Superior temporal gyrus (tissue), 1 donor: Measurements from ENCODE around the gene TMEM39A.

Experiments
- DNase-seq: peaks from one replicate; pipeline ENCODE4 v3.0.0-alpha.2; 2016; ENCODE audit errors: extremely low spot score

TMEM39A gene

DNA sequence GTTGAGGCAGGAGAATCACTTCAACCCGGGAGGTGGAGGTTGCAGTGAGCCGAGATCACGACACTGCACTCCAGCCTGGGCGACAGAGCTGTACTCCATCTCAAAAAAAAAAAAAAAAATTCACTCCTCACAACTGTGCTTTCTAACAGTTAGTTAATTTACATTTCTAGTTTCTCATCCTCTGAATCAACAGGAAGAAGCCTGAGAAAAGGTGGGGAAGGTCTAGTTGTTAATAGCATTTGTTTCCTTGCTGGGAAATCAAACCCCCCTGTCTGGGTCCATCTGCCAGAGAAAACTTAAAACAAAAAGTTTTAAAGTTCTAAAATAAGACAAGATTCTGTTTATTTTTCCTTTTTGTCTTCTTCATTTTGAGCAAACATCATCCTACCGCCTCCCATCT is 62.3 kb downstream of the TMEM39A start:
- DNase-seq = no peak

DNA sequence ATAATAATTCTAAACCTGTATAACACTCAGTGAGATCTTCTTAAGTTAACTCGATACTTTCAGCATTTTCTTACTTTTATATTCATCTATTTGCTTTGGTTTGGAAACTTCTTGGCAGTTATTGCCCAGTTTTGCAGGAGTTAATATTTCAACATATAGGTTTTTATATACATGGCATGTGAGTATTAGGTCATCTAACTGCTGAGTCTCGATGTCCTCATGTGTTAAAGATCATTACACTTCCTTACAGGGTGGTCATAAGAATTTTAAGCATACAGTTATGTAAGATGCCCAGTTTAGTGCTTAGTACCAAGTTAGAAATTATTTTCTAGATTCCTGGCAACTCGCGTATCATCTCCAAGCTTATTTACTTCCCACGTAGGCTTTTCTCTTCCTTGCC is 62.9 kb downstream of the TMEM39A start:
- no peak for DNase-seq

DNA sequence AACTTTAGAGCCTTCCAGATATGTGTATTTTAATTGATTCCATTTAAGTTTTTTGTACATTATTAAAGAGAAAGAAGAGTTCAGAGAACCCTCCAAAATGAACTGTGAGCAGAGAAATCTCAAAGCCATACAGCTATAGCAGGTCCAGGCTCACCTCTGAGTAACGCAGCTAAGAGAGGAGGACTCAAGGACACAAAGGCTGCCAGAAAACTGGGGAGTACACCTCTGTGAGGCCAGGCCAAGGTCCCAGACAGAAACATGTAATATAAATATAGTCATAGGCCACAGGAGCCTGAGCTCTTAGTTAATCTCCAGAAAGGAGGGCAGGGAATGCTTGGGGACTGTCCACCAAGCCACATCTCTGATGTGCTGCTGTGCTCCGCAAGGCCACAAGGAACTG is 66.5 kb downstream of the TMEM39A start:
- no peak for DNase-seq

DNA sequence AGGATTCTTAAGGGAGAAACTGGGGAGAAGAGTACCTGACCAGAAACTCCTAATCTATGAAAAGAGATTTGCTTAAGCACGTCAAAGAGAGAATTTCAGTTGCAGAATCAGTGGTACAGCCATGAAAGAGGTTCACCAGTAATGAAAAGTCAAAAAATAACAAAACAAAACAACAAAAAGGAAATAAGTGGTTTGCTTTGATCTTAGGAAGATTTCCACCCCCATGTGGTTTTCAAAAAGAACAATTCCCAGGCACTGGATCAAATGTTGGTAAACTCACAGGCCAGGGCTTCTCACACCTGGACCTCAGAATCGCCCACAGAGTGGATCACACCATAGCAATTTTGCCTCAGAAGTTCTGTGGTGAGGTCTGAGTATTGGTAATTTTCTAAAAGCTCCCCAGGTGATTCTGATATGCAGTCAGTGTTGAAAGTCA is 67.5 kb downstream of the TMEM39A start:
- no peak for DNase-seq

DNA sequence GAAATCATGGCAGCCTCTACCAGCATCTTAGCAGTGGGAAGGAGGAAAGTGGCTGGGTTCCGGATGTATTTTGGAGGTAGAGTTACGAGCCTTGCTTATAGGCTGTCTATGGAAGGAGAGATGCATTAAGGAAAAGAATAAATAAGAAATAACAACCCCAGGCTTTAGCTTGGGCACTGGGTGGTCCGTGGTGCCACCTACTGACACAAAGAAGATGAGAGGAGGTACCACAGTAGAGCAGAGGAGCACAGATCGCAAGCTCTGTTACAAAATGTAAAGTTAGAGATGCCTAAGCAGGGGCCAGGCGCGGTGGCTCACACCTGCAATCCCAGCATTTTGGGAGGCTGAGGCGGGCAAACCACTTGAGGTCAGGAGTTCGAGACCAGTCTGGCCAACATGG is 74.8 kb downstream of the TMEM39A start:
- no peak for DNase-seq

DNA sequence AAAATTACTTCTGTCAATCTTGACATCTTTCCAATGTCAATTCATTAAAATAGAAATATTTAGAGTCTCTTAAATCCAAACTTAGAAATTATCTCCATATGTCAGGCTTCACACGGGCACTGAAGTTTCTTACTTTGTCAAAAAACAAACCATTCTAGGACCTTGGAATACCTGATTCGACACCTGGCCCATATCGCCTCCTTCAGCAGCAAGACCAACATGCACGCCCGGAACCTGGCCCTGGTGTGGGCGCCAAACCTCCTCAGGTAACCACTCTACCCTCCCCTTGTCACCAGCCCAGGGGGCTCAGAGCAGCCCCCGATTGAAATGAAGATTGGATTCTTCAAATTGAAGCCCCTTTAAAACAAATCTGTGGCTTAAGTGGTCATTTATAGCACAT is 81.3 kb downstream of the TMEM39A start:
- DNase-seq = no peak

DNA sequence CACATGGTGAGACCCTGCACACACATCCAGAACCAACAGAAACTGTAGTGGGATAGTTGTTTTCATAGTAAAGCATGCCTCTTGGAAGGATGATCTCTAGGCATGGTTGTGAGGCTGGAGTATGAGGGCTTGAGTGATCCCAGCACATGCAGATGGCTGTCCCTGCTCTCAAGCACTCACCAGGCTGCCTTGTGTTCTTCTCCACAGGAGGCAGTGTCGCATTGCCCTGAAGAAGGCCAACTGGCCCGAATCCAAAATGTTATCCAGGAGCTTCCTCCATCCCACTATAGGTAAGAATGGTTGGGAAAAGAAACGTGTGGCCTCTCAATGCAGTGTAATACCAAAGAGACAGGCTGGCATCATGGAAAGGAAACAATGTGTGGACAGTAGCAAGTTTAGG is 82.7 kb downstream of the TMEM39A start:
- no peak for DNase-seq
